GM18907 (cell line): ENCODE data around the gene PRICKLE3.

Experiments used
- ATAC-seq: cut with Tn5 transposase; IDR thresholded peaks from one replicate; pipeline ENCODE4 v1.9.1; 2021; ENCODE audit warnings: mild to moderate bottlenecking, moderate library complexity; ENCODE audit not compliant: unreplicated experiment

PRICKLE3 gene

DNA sequence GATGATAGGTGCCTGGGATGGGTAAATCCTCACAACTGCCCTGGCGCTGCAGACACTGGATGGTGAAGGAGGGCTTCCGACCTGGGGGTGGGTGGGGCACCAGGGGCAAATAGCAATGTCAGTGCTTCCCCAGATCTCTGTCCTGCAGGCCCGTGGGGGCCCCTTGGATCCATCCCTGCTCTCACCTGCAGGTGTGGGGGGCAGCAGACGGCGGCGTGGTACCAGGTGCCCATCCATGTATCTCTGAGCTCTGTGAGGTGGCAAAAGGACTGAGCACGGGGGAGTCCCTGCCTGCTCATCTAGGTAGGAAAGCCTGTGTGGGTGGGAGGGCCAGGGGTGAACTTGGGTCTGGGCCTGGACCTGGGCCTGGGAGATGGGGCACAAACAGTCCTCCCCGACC lies 20.4 kb upstream of the PRICKLE3 start:
- no peak for ATAC-seq

DNA sequence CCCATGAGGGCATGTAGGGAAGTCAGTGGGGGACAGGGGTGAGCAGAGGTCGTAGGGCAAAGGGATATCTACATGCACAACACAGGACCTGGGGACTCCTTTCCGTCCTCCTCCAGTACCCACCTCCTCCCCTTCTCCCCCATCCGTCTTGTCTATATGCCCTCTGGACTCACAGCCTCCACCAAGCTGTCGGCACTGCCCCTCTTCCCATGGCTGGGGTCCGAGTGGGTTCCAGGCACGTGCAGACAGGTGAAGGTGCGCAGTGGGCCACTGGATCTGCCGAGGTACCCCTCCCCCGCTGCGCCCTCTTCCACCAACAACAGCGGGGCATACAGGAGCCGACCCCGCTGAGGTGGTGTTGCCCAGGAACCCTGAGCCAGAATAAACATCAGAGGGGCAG lies 19.3 kb upstream of the PRICKLE3 start:
- ATAC-seq, result no peak

DNA sequence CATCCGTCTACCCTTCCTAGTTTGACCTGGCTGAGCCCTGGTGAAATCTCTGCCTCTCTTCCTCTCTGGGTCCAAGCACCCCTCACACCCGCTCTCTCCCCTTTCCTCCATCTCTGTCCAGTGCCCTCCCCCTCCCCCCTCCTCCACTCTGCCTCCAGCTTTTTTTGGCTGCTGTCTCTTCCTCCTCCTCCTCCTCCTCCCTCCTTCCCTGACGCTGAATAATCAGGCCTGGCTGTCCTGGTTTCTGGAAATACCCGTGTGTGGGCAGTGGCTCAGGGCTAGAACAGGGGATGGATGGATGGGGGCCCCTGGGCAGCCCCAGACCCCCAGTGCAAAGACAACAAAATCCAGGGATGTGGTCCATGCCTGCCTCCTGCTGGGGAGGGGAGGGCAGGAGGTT lies 18.5 kb upstream of the PRICKLE3 start:
- no peak for ATAC-seq

DNA sequence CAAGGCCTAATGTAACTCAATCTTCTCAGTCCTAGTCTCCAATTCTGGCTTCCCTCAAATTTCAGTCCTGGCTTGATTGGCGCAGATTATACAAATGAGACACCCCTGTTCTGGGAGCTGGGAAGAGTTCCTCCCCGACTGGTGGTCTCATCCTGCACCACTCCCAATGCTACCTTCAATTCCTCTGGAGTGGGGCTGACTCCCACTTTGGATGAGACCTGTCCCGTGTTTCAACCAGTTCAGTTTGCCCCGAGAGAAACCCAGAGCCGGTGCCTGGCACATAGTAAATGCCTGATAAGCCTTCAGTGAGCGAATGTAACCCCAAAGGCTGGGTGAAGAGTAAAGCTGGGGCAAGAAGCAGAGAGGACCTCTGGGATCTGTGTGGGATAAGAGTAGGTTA lies 17.8 kb upstream of the PRICKLE3 start:
- no peak for ATAC-seq

DNA sequence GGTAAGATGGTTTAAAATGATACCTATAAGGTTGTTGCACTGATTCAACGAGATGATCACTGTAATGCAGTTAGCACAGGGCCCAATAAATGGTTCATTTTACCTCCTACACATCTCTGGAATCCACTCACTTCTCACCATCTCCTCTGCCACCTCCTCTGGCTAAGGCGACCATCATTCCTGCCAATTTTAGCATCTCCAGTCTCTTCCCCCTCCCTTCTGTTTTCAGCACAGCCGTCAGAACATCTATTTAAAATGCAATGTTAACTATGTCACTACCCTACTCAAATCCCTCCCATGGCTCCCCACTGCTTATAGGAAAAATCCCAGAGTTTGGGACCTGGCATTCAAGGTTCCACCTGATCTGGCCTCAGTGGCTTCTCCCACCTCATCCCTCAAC lies 17.4 kb upstream of the PRICKLE3 start:
- no peak for ATAC-seq

DNA sequence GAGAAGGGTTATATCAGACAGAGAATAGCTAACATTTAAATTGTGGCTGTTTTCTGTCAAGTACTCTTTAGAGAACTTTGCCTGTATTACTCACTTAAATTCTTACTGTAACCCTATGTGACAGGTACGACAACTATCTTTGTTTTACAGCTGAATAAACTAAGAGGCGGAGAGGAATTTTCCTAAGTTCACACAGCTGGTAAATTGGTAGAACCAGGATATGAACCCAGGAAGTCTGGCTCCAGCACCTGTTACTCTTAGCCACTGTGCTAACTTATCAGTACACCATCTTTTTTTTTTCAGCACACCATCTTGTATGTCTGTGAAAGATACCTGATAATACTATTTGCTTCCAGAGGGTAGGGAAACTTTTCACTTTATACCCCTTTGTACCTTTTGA lies 15.8 kb upstream of the PRICKLE3 start:
- ATAC-seq, result no peak

DNA sequence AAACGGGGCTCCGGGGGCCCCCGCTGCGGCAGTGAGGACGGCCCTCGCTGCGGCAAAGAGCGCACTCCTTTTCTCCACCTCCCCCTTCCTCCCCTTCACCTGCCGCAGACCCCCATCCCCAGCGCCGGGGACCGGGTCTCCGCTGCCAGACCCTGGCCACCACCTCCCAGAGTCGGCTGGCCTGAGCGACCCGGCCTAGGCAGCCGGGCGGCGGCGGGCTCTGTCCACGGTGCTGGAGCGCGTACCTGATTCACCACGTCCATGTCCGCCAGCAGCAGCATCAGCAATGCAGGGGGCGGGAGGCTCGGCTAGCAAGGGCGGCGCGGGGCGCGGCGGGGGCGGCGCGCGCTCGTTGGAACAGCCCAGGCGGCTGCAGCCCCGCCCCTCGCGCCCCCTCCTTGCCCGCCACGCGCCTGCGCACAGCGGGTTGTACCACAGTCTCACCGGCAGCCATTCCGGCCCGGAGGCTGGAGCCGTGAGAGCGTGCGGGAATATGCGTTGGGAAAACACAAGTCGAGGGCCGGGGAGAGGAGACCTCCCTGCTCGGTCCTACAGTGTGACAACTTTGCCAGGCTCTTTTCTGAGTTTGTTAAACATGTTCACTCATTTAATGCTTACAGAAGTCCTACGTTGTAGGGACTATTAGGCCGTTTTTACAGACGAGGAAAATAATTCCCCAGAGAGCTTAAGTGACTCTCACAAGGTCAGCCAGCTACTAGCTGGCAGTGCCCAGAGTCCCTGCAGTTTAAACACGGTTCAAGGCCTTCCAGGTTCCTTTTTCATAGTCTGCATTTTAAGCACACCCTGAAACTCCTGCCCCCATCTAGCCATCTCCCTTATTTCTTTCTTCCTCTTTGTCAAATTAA lies 14.0 kb upstream of the PRICKLE3 start, which contains the start of gene SYP:
TSS of gene SYP (minus strand) at position 288 of the 866 bp plus-strand sequence. CDS start at position 281, 7 bp downstream.
- ATAC-seq, result peak; percentile 87

DNA sequence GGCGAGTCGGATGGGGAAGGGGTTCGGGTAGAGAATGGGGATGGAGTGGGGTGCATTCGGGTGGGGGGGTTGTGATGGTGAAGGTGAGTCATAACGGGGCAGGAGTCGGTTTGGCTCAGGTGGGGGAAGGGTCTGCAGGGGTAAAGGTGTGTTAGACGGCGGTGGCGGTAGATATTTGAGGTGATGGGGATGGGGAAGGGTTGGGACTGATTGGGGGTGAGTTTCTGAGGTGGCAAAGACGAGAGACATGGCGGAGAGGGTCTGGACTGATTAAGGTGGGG lies 13.1 kb upstream of the PRICKLE3 start:
- ATAC-seq, result no peak

DNA sequence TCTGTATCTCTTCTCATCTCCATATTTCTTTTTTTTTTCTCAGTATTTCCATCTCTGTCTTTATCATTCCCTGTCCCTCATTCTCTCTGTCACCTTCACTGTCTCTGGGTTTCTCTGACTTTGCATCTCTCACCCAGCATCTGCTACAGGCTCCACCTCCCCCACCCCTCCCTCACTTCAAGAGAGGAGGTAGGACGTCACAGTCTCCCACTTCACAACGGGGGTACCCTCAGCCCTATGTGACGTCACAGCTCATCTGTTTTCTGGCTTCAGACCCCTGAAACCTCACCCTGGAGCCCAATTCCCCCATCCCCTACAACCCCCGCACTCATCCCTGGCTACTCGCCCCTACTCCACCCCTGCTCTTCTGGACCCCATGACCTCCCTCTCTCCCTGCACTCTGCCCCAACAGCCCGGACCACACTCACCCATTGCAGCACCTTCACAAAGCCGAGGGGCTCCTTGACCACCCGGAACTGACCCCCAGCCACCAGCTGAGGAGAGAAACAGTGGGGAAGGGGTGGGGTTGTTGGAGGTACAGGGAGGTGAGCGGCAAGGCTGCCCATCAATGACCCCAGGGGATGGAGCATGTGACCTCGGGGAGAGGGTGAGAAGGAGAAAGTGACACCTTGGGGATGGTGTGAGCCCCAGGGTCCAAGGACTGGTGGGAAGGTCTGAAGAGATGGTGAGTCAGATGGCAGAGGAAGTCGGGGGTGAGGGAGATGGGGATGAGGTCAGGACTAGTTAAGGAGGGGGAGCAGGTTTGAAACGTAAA lies 12.6 kb upstream of the PRICKLE3 start:
- ATAC-seq, result no peak

DNA sequence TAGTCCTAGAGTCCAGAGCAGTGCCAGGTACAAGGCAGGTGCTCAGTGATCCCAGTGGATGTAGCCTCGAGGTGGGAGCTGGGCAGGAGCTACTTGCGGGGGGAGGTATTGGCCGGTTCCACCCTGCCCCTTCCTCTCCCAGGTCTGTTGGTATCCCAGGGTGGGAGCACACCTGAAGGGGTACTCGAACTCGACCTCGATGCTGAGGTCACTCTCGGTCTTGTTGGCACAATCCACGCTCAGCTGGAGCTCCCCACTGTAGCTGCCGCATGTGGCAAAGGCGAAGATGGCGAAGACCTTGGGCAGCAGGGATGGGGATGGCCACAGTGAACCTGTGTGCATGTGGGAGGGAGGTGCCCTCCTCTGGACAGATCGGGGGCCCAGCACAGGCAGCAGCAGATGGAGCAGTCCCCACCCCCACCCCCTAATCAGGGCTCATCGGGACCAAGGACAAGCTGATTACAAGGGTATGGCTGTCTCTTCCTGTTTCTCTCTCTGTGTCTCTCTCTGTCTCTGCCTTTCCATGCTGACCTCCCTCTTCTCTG lies 11.4 kb upstream of the PRICKLE3 start:
- ATAC-seq, result no peak

DNA sequence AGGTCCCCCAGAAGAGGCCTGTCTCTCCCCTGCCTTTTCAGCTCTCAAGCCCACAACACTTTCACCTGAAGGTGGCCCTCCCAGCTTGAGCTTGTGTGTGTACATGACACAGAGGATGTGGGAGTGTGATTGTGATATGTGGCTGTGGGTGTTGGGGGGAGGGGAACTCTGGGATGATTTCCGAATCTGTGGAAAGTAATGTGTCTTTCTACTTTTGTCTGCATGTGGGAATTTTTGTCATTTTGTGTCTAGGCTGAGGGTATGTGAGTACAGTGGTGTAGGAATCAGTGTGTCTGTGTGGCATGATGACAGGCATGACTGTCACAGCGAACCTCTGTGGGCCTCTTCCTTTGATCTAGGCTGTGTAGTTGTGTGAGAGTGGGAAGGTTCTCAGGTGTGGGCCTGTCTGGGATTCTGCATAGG lies 7.4 kb upstream of the PRICKLE3 start:
- no peak for ATAC-seq

DNA sequence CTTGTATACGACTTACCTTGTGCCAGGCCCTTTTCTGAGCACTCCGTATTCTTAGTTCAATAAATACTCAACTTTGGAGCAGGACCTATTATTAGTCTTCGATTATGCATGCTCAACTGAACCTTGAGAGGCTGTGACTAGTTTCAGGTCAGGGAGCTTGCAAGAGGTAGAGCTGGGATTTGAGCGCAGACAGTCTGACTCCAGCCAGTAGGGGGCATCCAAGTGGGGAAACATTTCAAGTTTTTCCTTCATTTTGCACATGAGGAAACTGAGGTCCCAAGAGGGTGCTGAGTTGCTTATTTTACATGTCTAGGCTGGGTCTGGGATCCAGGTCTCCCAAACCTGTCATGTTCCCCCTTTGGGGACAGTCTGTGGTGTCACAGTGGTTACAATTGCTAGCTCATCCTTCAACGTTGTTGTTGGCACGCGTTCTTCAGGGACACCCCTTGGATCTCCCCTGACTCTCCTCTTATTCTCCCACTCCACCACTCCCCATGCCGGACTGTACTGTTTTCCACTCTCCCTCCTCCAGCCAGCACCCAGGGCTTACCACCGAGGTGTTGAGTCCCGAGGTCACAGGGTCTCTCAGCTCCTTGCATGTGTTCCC lies 6.7 kb upstream of the PRICKLE3 start:
- ATAC-seq, result no peak

DNA sequence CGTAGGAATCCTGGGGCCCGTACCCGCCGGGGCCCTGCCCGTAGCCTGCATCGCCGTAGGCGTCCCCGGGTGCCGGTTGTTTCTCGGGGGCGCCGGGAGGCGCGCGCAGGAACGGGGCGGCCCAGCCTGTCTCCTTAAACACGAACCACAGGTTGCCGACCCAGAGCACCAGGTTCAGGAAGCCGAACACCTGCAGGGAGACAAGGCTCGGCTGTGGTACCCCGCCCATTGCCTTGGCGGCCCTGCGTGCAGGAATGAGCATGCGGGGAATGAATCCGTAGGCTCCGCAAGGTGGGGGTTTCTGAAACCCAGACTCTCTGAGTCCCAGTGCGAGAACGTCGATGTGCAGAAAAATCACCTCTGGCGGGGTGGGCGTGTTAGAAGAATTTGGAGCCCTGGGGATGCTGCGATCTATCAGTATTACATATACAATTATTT lies 5.4 kb upstream of the PRICKLE3 start:
- ATAC-seq, result no peak

DNA sequence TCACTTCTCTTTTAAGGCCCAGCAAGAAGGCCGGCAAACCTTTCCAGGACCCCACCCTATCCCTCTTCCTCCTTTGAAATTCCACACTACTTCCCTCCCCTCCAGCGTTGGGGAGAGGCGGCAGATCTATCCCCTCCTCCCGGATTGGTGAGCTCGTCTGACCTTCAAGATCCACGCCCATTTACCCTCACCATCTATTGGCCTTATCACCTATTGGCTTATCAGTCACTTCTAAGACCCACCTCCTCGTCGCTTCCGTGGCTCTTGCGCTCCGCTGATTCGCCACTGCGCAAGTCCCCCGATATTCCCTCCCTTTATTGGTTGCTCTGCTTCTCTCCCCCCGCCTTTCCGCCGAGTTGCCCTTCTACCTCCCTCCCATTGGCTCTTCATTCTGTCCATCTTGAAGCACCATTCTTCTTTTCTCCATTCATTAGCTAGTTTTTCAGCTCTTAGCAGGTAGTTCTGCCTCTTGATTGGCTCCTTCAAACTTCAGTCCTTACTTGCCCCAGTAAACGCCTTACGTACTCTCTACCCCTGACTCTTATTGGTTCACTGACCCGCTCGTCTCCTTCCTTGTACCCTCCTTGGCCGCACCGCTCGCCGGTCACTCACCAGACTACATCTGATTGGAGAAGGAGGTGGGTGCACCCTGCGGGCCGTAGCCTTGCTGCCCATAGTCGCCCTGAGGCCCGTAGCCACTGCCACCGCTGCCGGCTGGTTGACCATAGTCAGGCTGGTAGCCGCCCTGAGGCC lies 4.8 kb upstream of the PRICKLE3 start:
- ATAC-seq, result peak; percentile 90

DNA sequence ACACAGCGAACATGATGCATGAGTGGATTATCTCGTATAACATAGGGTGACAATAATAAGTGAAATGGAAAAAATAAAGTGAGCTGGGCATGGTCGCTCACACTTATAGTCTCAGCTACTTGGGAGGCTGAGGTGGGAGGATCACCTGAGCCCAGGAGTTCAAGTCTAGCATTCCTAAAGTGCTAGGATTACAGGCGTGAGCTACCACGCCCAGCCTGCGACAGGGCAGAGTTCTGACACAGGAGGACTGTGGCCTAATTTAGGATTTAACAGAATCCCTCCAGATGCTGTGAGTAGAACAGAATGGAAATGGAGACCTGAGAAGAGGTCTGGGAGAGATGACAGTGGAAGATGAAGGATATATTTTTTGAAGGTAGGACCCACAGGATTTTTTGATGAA lies 3.4 kb upstream of the PRICKLE3 start:
- ATAC-seq, result no peak

DNA sequence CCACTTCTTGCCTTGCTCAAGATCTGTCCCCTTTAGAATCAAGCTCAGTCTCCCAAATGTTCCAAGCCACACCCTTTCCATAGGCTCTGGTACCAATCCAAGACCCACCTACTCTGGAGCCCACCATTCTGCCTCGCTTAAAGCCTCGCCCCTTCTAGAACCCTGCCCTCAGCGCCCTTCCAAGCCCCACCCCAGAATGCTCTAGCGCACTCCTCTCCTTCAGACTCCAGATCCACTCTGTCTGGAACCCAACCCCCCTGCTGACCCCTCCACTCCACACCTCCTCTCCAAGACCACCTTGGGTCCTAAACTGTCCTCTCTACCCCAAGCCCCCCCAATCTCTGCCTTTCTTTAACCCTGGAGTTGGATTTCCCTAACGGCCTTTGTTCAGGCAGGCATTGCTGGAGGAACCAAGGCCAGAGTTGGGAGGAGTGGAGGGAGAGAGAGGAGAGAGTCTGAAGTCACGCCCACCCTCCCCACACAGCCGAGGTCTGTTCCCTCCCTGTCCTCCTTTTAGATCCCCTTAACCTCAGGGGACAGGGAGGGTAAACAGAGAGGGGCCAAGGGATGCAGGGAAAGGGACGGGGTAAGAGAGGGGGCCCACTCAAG lies 2.4 kb upstream of the PRICKLE3 start:
- ATAC-seq, result no peak

DNA sequence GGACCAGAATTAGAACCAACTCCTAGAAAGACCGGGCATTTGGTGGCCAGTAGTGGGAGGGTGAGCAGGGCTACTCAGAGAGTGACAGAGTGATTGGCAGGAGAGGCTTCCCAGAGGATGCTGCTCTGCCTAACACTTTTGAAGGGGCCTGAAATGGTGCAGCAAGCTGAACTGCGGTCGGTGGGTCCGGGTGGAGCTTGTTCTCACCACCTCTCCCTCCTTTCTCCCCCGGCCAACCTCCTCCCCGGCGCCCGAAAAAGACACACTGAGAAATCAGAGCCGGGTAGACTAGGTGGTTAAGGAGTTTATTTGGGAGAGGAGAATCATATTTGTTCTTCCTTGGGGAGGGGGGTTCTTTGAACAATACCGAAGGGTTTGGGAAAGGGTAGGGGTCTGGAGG lies 1.4 kb upstream of the PRICKLE3 start:
- ATAC-seq, result no peak

DNA sequence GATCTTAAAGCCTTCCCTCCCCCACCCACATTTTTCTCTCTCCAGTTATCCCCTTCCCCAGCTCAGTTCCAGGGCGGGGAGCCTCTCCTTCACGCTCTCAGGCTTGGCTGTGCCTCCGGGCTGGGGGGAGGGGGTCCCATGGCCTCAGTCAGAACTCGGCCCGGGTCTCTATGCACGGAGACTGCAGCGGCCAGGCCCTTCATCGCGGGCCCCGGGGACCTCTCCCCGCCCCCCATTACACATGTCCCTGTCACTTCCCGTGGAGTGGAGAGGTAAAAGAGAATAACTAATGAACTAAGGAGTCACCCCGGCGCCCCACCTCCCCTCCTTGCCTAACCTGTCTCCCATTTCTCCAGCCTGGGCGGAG lies 838 bp upstream of the PRICKLE3 start:
- ATAC-seq, result no peak

DNA sequence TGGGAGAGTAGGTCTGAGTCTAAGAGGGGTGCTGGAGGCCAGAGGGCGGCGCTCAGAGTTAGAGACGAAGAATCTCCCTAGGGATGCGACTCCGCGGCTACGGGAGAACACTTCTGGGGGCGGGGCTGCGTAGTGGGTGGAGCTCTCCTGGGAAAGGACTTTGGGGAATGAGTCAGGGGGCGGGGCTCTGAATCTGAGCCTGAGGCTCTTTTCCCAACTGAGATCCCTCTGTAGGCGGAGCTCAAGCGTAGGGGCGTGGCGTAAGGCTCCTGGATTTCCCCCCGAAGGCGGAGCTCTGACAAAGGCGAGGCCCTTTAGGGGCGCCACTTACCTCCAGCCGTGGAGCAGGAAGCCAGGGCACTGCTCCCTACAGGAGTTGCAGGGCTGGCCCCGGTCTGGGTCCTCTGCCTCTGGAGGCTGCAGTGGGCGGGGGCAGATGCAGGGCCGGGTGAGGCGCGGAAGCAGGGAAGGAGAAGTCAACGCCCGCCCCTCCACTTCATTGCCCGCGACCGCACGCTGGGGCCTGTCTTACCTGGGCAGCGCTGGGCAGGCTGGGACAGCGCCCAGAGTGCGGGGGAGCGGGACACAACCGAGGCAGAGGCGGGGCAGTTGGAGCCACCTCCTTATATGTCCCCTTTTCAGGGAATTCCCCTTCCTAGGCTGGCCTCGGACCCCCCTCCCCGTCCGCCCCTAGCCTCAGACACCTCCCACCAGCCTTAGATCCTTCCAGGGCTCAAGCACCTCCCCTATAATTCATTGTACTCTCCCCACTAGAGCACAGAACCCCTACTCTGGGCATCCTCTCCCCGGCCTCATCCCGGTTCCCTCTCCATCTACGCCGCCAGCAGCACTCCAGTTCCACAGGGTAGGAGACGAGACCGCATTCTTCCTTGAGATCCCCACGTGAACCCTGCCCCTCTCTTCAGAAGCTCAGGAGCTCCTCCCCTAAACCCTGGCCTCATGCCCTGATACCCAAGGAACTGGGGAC lies 1.6 kb downstream of the PRICKLE3 start:
- peak; percentile 32 for ATAC-seq
